Spleen (tissue), 7 donors: ENCODE results near the gene CPSF4.

Experiments
- POLR2A ChIP-seq, 3 donors: fragments of 450-650 bp; IDR thresholded peaks; one replicate each; pipeline ENCODE4 v1.5.1; 2017; ENCODE audit warnings: antibody characterized with exemption in 3 of 3, mild to moderate bottlenecking in 1 of 3
- TF ChIP-seq, protein P1 (sequence below), 11 experiments: fragments of 200-600 bp in 7 of 11; fragments of 450-650 bp in 4 of 11; sonication (generic) in 4 of 11; IDR thresholded peaks in 8 of 11; conservative IDR thresholded peaks in 3 of 11; 1 replicate in 7 of 11; 2 replicates in 4 of 11; pipeline versions ENCODE4 v1.4.0 to v1.8.0; 2016 to 2021; ENCODE audit warnings: antibody characterized with exemption in 11 of 11, inconsistent platforms in 4 of 11, mild to moderate bottlenecking in 1 of 11
- donor health status: DM: no; HTN: no; CAD: no; lungs with moderate emphysema.
- donor health status: DM: no; HTN: no; CAD: no.
- donor health status: DM: no; HTN: no; CAD: no.

DNA sequence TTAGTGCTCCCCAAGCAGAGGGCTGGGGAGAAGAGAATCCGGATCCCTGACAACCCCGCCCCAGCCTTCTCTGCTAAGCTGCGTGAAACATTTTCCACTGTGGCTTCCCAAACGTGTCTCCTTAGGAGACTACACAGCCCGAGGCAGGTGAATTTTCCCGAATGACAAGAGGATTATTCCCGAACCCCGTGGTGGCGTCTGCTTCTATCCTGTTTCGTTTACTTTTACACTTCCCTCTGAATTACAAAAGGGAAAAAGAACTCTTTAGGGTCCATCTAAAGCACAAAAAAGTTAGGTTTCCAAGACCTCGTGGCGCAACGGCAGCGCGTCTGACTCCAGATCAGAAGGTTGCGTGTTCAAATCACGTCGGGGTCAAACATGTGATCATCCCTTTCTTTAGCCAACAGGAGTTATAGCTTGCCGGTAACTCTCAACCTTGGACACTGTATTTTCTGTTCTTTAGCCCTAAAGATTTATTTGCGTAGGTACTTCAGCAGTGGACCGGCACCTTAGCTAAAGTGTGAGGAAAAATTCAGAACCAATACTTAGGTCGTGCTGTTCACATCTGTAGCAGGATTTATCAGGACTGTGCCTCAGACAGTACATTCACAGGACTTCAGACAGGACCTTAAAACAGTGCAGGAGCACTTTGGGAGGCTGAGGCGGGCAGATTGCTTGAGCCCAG, 30.8 kb downstream of the CPSF4 start:
- TF ChIP-seq, protein P1, sequence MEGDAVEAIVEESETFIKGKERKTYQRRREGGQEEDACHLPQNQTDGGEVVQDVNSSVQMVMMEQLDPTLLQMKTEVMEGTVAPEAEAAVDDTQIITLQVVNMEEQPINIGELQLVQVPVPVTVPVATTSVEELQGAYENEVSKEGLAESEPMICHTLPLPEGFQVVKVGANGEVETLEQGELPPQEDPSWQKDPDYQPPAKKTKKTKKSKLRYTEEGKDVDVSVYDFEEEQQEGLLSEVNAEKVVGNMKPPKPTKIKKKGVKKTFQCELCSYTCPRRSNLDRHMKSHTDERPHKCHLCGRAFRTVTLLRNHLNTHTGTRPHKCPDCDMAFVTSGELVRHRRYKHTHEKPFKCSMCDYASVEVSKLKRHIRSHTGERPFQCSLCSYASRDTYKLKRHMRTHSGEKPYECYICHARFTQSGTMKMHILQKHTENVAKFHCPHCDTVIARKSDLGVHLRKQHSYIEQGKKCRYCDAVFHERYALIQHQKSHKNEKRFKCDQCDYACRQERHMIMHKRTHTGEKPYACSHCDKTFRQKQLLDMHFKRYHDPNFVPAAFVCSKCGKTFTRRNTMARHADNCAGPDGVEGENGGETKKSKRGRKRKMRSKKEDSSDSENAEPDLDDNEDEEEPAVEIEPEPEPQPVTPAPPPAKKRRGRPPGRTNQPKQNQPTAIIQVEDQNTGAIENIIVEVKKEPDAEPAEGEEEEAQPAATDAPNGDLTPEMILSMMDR (IDR thresholded peaks at IDR 0.05 in 8 of 11, conservative IDR thresholded peaks at IDR 0.05 in 3 of 11) = no peak
- TF ChIP-seq POLR2A (IDR thresholded peaks at IDR 0.05) = no peak
